DMS 273 (cell line): Measurements from ENCODE around the gene IYD.

Experiments
- DNase-seq: peaks from one replicate; lab custom pipeline; 2025; ENCODE audit not compliant: unreplicated experiment; lab: John Stamatoyannopoulos, UW

Gene IYD

GRCh38 chr6:150394053-150394898, 25.5 kb downstream of the IYD start:
- DNase-seq = no peak

- DNase-seq = no peak
These were observed 26.1 kb downstream of the IYD start for GRCh38 chr6:150394899-150395295.

- DNase-seq = peak; percentile 86
These were observed 26.7 kb downstream of the IYD start for GRCh38 chr6:150395388-150396009.

- DNase-seq = peak; percentile 43
These were observed 34.8 kb downstream of the IYD start for GRCh38 chr6:150403458-150404246.

GRCh38 chr6:150406948-150407347, 38.1 kb downstream of the IYD start:
- no peak for DNase-seq

GRCh38 chr6:150408842-150409241, 40.0 kb downstream of the IYD start:
- no peak for DNase-seq

- DNase-seq = peak; percentile 48
These were observed 40.8 kb downstream of the IYD start for GRCh38 chr6:150409576-150410066.

- no peak for DNase-seq
These were observed 41.6 kb downstream of the IYD start for GRCh38 chr6:150410399-150410798.

- no peak for DNase-seq
These were observed 42.1 kb downstream of the IYD start for GRCh38 chr6:150410906-150411305.

- DNase-seq = no peak
These were observed 43.4 kb downstream of the IYD start for GRCh38 chr6:150412221-150412620.

- DNase-seq = no peak
These were observed 44.4 kb downstream of the IYD start for GRCh38 chr6:150413198-150413597.

- DNase-seq = peak; percentile 26
These were observed 45.0 kb downstream of the IYD start for GRCh38 chr6:150413781-150414281.

GRCh38 chr6:150416128-150416527, 47.3 kb downstream of the IYD start:
- DNase-seq = no peak

- no peak for DNase-seq
These were observed 48.4 kb downstream of the IYD start for GRCh38 chr6:150417250-150417649.

- DNase-seq = peak; percentile 87
These were observed 49.4 kb downstream of the IYD start for GRCh38 chr6:150417899-150418826.

GRCh38 chr6:150418827-150419594, 50.2 kb downstream of the IYD start:
- DNase-seq = peak; percentile 88

- no peak for DNase-seq
These were observed 51.6 kb downstream of the IYD start for GRCh38 chr6:150420428-150420827.

- peak; percentile 35 for DNase-seq
These were observed 52.1 kb downstream of the IYD start for GRCh38 chr6:150420926-150421325.

- DNase-seq = no peak
These were observed 56.7 kb downstream of the IYD start for GRCh38 chr6:150425508-150425907.
